ENCODE data around the gene LYRM2.

DNA sequence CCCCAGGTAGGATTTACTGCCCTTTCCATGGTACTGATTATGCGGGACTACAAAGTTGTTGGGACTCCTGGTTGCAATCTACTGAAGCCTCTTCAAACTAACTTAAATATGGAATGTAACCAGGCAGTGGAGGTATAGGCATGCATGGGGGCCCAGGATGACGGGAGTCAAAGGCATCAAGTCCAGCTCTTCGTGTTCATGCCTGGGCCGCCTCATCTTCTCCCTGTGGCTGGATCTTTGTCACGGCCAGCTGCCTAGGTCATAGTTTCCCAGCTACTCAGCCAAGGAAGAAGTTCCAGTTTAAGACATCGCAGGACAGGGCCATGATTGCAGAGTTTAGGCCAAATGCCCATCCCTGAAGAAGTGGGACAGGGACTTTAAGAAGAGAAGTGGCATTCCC, 20.5 kb downstream of the LYRM2 start:
- TF ChIP-seq POLR2AphosphoS5 (IDR thresholded peaks at IDR 0.05; ENCODE audit: borderline replicate concordance, low read depth, low read length), result no peak
- TF ChIP-seq EZH2 (IDR thresholded peaks at IDR 0.05), result no peak

Data from SK-N-MC (cell line).